SIG-M5 treated with dmso at 0.1 percent for 504 hours (cell line): ENCODE results near the gene STK39.

ENCODE experiments used
- DNase-seq: peaks from one replicate; lab custom pipeline; 2025; ENCODE audit not compliant: unreplicated experiment; lab: John Stamatoyannopoulos, UW

The STK39 gene

DNA sequence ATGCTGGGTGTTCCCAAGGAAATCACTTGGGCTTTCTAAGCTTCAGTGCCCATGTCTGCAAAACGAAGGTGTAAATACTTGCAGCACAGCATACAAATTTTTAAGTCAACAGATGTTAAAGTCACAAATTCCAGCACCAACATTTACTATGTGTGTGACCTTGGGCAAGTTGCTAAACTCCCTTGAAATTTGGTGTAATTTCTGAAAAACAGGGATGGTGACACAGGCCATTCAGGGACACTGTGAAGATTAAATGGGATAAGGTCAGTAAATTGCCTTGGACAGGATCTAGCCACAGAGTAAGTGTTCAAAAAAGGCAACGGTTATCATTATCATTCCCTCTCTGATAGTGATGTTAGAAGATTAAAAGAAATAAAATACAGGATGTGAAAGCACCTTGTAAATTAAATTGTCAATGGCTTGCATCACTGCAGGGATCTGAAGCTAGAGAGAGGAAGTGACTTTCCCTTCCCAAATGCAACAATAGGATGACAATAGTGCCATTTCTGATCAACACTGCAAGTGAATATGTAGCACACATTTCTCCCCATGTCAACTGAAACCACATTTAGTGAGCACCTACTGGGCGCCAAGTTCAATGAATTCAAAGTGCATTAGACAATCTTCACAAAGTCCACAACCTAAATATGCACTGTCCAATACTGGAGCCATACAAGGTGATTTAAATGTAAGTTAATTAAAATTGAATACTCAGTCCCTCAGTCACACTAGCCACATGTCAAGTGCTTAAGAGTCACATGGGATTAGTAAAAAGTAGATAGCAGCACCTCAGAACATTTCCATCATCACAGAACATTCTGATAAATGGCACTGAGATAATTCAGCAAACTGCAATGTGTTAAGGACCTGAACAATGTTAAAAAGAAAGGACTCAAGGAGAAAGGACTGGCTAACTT lies 81.2 kb downstream of the STK39 start:
- peak; percentile 23 for DNase-seq

- DNase-seq, result no peak
Measured at GRCh38 chr2:168165397-168165796, 82.0 kb downstream of the STK39 start.

- peak; percentile 32 for DNase-seq
Measured at GRCh38 chr2:168160897-168161296, 86.5 kb downstream of the STK39 start.

GRCh38 chr2:168159754-168160585 lies 87.4 kb downstream of the STK39 start:
- no peak for DNase-seq

GRCh38 chr2:168158586-168158985 lies 88.8 kb downstream of the STK39 start:
- DNase-seq, result no peak

GRCh38 chr2:168157926-168158325 lies 89.5 kb downstream of the STK39 start:
- no peak for DNase-seq

GRCh38 chr2:168157070-168157469 lies 90.3 kb downstream of the STK39 start:
- no peak for DNase-seq

DNA sequence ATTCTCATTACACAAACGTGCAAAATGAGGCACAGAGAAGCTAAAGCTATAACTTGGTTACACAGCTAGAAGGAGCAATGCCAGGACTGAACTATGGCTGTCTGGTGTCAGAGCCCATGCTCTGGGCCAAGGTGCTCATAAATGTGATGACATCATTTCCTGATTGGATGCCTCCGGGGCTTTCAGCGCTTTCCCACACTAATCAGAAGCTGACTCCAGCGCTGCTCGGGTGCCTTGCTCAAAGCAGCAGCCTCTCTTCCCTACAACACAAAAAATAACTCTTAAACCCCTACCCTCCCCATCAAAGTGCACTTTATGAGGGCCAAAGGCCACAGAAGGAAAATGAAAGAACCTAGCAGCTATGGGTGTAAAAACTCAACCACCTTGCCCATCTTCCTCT lies 90.7 kb downstream of the STK39 start:
- DNase-seq, result no peak

GRCh38 chr2:168155680-168156079 lies 91.7 kb downstream of the STK39 start:
- no peak for DNase-seq

DNA sequence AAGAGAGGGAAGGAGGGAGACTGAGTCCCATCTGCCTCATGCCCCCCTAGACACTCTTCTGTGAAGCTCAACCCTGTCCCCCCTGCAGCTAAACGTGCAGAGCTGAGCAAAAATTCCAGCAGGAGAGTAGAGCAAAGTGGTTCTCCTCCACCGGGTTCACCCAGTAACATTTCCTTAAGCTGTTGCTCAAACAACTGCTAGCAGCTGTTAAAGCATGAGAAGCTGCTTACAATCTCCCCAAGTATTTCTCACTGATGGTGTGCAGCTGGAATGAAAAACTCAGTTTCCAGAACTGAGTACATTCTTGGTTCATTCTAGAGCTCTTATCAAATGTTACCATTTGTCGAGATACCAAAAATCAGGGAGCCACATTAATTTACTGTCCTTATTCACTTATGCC lies 92.3 kb downstream of the STK39 start:
- DNase-seq, result no peak

DNA sequence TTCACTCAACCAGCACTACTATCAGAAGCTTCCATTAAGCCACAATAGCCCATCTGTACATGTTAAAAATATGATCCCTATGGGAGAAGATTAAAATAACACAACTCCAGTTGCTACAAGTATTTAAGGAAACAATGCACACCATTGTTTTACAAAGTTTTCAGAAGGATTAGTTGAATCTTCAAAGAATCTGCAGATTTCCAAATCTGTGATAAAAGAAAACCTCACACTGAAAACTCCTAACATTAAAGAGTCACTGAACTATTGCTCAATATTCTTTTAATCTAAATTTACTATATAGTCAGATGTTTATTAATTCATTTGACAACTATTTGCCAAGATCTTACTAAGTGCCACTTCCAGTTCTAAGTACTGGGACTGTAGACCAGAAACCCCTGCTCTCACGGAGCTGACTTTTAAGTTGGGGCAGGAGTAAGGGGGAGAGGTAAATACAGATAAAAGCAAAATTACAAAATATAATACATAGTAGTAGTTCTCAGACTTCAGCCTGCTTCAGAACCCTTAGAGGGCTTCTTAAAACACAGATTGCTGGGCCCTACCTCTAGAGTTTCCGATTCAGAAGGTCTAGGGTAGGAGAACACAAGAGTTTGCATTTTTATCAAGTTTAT lies 94.4 kb downstream of the STK39 start:
- DNase-seq, result no peak

DNA sequence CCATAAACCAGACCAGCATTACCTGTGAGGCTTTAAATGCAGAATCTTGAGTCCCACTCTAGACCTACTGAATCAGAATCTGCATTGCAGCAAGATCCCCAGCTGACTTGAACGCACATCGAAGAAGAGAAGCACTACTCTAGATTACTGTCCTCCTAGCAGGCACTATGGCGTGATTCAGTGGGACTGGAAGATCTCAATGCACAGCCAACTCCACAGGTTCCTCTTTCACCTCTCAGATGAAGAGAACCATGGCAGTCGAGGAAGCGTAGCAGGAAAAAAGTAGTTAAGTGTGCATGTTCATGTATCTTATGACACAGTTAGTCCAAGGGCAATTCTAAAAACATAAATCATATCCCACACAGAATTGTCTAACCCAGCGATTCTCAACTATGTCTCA lies 97.4 kb downstream of the STK39 start:
- DNase-seq, result peak; percentile 67

DNA sequence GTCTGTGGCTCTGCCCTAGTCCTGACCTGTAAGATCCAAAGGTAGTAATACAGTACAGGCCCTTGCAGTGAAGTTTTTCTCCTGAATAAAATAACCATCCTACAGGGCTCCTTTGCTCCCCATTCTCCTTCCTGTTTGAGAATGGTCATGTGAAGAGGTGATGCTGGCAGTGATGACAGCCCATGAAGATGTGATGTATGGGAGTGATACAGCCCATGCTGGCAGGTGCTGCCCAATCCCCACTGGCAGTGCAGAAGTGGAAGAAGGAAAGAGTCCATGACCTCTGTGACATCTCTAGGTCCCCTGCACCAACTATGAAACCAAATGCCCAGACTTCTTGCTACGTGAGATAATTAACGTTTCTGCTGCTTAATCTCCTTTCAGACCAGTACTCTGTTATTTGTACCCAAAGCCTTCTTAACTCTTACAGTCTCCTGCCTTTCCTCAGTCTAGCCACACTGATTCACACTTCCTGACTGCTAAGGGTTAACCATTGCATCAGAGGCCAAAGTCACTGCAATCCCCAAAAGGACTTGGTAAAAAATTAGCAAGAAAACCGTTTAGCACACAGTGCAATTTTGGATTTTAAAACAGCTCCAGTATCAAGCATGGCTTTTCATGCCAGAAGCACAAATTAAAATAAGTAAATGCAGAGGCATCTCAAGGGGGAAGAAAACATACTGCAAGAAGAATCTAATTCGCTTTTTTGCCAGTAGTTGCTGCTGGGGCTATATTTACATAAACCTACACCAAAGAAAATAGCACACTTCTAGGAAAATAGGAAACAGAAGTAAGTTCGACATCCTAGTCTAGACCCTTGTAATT lies 98.0 kb downstream of the STK39 start:
- peak; percentile 73 for DNase-seq

GRCh38 chr2:168147830-168148794 lies 99.3 kb downstream of the STK39 start:
- DNase-seq, result no peak

DNA sequence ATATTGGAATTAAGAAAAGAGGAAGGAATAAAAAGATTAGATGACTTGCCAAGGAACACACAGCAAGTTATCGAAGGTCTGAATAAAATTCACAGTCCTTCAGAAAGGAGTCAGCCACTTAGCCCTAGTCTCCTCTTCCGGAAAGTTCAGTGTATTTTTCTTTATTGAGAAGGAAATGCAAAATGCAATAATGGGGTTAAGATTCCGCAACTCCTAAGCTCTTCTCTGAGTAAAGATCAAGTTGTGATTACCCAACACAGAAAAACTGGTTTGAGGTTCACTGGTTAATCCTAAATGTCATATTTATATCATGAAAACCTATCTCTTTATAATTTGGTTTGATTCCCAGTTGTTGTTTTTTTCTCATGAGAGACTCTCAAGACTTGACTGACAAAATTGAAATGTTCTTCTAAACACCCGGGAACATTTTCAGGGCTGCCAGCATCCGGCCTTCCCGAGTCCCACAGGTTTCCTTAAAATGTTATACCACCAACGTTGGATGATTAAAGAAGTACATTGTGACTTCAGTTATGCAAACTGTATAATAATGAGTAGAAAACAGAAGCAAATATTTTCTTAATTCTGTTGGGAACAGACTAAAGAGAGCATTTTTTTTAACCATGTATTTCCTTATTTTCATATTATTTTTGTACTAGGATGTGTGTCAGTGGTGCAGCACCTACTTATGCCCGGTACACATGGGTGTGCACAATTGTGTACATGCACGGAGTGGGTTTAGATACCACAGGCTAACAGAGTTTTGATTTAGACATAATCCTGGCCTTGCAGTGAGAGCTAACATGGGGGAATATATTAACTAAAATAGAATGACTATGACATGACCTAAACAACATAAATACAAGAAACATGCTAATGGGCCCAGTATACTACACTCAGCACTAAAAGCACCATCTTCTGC lies 100.2 kb downstream of the STK39 start:
- DNase-seq, result no peak

DNA sequence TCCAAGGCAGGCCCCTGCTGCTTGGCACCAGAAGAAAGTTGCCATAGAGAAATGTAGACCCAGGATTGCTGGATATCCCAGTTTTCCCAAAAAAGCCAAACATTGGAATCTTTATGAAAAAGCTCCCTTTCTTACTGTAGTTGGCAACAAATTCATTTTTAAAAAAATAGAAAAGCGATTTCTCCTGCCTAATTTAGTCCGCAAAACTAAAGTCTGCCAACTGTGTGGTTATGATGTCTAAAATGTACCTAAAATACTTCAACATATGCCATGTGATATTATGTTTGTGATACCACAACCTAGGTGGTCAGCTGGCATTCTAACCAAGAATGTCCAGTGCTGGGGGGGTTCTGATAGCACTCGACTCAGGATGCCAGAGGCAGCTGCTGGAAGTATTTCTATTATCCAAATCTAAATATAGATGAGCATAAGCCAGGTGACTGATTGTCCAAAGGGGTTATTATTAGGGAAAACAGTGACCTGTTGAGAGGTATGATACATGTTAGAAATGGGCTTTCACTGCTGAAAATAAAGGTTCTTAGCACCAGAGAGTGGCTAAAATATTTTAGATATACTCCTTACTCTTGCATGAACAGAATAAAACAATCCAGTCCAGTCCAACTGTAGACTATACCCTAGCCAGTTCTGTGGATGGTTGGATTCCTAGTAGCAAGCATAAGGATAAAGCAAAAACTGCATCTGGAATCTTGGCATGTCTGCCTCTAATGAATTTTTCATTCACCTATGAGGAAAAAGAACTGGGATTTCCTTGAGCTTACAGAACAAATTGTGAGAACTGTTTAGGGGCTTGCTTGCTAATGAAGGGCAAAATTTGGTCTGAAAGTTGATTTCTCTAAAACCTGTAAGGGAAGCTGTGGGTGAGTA lies 101.7 kb downstream of the STK39 start:
- DNase-seq, result no peak

DNA sequence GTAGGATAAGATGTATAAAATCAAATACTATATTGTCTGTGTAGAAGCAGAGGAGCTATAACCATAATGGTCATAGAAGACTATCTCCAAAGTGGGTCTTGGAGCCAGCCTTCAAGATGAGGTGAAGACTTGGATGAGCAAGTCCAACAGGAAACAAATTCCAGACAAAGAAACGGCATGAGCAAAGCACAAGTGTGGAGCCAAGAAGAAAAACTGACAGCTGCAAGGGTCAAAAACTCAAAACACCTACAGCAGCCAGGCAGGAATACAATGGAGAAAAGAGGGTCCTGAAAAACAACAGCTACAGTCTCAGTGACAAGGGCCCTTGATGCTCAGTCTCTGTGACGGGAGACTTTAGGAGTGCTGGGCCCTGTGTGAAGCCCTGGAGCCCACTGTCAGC lies 102.4 kb downstream of the STK39 start:
- DNase-seq, result no peak

DNA sequence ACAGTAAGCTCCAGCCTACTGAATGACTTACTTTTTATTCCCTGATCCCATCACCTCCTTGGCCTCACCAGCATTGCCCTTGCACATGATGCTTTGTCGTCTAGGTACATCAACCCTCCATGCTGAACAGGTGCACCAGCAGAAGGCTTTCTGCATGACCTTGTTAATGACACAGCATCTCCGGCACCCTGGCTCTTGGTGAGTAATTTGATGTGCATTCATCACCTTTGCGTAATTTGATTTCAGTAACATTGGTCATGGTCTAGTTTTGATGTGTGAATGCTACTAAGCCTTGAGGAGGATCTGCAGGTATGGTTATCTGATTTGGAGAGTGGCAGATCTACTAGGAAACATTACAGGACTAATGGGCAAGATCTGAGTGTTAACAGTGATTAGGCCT lies 103.6 kb downstream of the STK39 start:
- DNase-seq, result no peak
